AML-193 (cell line): ENCODE data around the gene MTREX.
A peak's percentile ranks its signal among the peaks of the same experiment; 100 is the strongest.

Experiments
- DNase-seq, 2 experiments: peaks; one replicate each; lab custom pipeline; 2025; lab: John Stamatoyannopoulos, UW

Gene MTREX

GRCh38 chr5:55384072-55384471 lies 76.3 kb downstream of the MTREX start:
- DNase-seq, result no peak

- no peak for DNase-seq
These were observed 77.4 kb downstream of the MTREX start for GRCh38 chr5:55385227-55385626.

GRCh38 chr5:55385846-55386245 lies 78.1 kb downstream of the MTREX start:
- DNase-seq, result no peak

- DNase-seq, result no peak
These were observed 78.6 kb downstream of the MTREX start for GRCh38 chr5:55386356-55386755.

- no peak for DNase-seq
These were observed 80.1 kb downstream of the MTREX start for GRCh38 chr5:55387865-55388264.

- no peak for DNase-seq
These were observed 83.9 kb downstream of the MTREX start for GRCh38 chr5:55391707-55392106.

GRCh38 chr5:55392669-55393068 lies 84.9 kb downstream of the MTREX start:
- no peak for DNase-seq

GRCh38 chr5:55393501-55394175 lies 85.8 kb downstream of the MTREX start:
- DNase-seq, result no peak

GRCh38 chr5:55402199-55402598 lies 94.4 kb downstream of the MTREX start:
- DNase-seq, result no peak

- DNase-seq, result no peak
These were observed 98.5 kb downstream of the MTREX start for GRCh38 chr5:55406292-55406691.

- peak; percentile 15 to 18 for DNase-seq
These were observed 99.4 kb downstream of the MTREX start for GRCh38 chr5:55407059-55407684.

- DNase-seq, result no peak
These were observed 100.2 kb downstream of the MTREX start for GRCh38 chr5:55407984-55408383.

- DNase-seq, result no peak
These were observed 102.0 kb downstream of the MTREX start for GRCh38 chr5:55409775-55410174.

- DNase-seq, result no peak
These were observed 103.1 kb downstream of the MTREX start for GRCh38 chr5:55410845-55411244.

GRCh38 chr5:55411876-55412275 lies 104.1 kb downstream of the MTREX start:
- no peak for DNase-seq

GRCh38 chr5:55413644-55414043 lies 105.9 kb downstream of the MTREX start:
- DNase-seq, result no peak

- no peak for DNase-seq
These were observed 107.3 kb downstream of the MTREX start for GRCh38 chr5:55415071-55415470.

- DNase-seq, result no peak
These were observed 108.5 kb downstream of the MTREX start for GRCh38 chr5:55416306-55416705.

GRCh38 chr5:55418994-55419968 lies 111.5 kb downstream of the MTREX start:
- no peak for DNase-seq

- no peak for DNase-seq
These were observed 113.3 kb downstream of the MTREX start for GRCh38 chr5:55421074-55421529.

GRCh38 chr5:55426455-55426854 lies 118.7 kb downstream of the MTREX start:
- DNase-seq, result no peak

GRCh38 chr5:55427157-55427556 lies 119.4 kb downstream of the MTREX start:
- no peak for DNase-seq

- no peak for DNase-seq
These were observed 121.4 kb downstream of the MTREX start for GRCh38 chr5:55429221-55429612.
